Measurements from ENCODE around the gene SLC49A3.

SLC49A3 gene

DNA sequence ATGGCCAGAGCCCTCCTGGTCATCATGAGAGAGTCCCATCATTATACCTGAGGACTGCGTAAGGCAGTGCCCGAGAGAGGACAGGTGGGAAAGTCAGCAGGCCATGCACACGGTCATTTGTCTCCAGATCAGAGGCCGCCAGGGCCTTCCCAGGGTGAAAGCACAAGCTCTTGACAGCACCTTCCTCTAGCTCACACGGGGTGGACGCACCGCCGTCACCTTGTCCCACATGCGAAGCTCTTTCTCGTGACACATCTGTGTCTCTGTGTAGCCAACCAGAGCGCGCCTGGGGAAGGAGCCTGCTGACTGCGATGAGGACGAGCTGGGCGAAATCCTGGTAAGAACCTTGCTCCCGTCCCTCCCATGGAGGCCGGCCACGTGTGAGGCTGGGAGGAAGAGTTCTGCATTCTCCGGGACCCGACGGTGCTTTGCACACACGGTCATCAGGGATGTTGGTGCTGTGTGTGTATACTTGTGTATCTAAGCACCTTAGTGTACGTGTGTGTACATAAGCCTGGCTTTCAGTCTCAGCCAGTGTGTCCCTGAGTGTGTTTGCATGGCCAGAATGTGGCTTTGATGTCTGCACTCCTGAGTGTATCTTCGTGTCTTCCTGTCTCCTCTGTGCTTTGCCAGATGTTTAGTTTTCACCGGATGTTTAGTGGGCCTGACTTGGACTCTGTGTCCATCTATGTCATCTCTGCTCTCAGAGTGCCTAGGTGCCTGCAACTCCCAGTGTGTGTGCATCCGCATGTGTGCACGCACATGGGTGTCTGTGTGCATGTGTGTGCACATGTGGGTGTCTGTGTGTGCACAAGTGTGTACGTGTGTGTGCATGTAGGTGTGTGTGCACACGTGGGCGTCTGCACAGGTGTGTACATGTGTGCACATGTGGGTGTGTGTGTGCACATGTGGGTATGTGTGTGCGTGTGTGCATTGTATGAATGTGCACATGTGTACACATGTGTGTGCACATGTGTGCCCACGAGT lies 30.0 kb downstream of the SLC49A3 start:
- Histone ChIP-seq H3K9ac (no peak overlapping the region), H3K27ac (no peak overlapping the region), H3K4me1 (peaks cover 5 to 12% (median 8%) of the 10 kb centered on the region in 10 experiments; a peak in 17 of 20 replicates), H3K9me3 (replicated peaks in 1 of 11) (no peaks in the 10 kb centered on the region), H3K36me3 (peaks cover 0 to 19% (median 0%) of the 10 kb centered on the region in 11 experiments; a peak in 5 of 22 replicates), H3K4me3 (no peak overlapping the region), H3K4me2 (no peak overlapping the region), H4K20me1 (no peaks in the 10 kb centered on the region; a peak in 1 of 22 replicates), H3K27me3 (no peaks in the 10 kb centered on the region)
- no peak for TF ChIP-seq Cebpa-rat (IDR thresholded peaks at IDR 0.05)

GRCh38 chr4:657834-658667 lies 30.9 kb downstream of the SLC49A3 start:
- TF ChIP-seq Cebpa-rat (IDR thresholded peaks at IDR 0.05) = no peak

DNA sequence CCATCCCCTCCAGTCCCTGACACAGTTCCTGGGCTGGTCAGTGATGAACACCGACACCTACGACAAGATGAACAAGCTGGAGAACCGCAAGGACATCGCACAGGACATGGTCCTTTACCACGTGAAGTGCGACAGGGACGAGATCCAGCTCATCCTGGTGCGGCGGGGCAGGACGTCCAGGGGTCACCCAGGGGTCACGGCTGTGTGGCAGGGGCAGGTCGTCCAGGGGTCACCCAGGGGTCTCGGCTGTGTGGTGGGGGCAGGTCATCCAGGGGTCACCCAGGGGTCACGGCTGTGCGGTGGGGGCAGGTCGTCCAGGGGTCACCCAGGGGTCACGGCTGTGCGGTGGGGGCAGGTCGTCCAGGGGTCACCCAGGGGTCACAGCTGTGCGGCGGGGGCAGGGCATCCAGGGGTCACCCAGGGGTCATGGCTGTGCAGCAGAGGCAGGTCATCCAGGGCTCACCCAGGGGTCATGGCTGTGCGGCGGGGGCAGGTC lies 31.6 kb downstream of the SLC49A3 start:
- H3K9me3 ChIP-seq (replicated peaks in 1 of 11) = no peaks in the 10 kb centered on the region
- 0 out of 20 replicates have a peak, but pooled peaks cover 0 to 4% (median 0%) of the 10 kb centered on the region in 10 experiments for H3K4me1 ChIP-seq
- no peak overlapping the region for H3K27ac ChIP-seq
- no peak for TF ChIP-seq Cebpa-rat (IDR thresholded peaks at IDR 0.05)
- H3K27me3 ChIP-seq = no peaks in the 10 kb centered on the region
- H3K36me3 ChIP-seq = peaks cover 0 to 19% (median 0%) of the 10 kb centered on the region in 11 experiments; a peak in 5 of 22 replicates
- H3K4me3 ChIP-seq = no peak overlapping the region
- H3K4me2 ChIP-seq = no peak overlapping the region
- H4K20me1 ChIP-seq = no peaks in the 10 kb centered on the region; a peak in 1 of 22 replicates
- no peak overlapping the region for H3K9ac ChIP-seq

More at GRCh38 chr4:657834-658667, 30.9 kb downstream of the SLC49A3 start:
- Histone ChIP-seq H3K27ac (no peak overlapping the region), H3K4me3 (no peak overlapping the region), H3K4me1 (peaks cover 2 to 8% (median 4%) of the 10 kb centered on the region in 10 experiments; a peak in 17 of 20 replicates), H3K4me2 (no peak overlapping the region), H3K27me3 (no peaks in the 10 kb centered on the region), H3K9me3 (replicated peaks in 1 of 11) (no peaks in the 10 kb centered on the region), H3K36me3 (peaks cover 0 to 19% (median 0%) of the 10 kb centered on the region in 11 experiments; a peak in 5 of 22 replicates), H4K20me1 (no peaks in the 10 kb centered on the region; a peak in 1 of 22 replicates), H3K9ac (no peak overlapping the region)

GRCh38 chr4:656436-657337 lies 32.3 kb downstream of the SLC49A3 start:
- no peak for TF ChIP-seq Cebpa-rat (IDR thresholded peaks at IDR 0.05)
- H3K4me1 ChIP-seq = 0 out of 20 replicates have a peak, but pooled peaks cover 0 to 4% (median 0%) of the 10 kb centered on the region in 10 experiments
- H3K9me3 ChIP-seq (replicated peaks in 1 of 11) = no peaks in the 10 kb centered on the region

DNA sequence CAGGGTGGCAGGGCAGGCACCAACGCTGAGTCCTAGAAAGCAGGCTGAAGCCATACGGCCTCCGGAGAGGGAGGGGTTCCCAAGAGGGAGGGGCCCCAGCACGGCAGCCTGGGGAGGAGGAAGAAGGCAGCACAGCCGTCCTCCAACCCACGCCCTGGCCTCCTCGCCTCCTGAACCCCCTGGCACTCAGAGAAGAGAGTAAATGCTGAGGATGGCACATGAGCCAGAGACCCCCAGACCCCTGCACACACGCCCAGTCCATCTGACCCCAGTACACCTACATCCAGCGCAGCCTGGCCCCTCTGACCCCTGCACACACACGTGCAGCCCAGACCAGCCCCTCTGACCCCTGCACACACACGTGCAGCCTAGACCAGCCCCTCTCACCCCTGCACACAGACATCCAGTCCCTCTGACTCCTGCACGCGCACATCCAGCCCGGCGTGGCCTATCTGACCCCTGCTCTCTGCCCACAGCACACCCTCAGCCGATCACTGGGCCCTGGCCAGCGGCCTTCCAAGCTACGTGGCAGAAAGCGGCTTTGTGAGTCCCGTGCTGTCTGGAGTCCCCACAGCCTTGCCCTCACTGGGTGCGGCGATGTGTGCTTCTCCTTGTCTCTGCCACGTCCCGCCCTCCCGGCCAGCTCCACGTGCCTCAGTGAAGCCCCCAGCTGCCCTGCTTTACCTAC lies 33.3 kb downstream of the SLC49A3 start:
- Histone ChIP-seq H3K4me3 (no peak overlapping the region), H3K9me3 (replicated peaks in 1 of 11) (no peaks in the 10 kb centered on the region; a peak in 1 of 22 replicates), H4K20me1 (no peaks in the 10 kb centered on the region), H3K4me1 (0 out of 20 replicates have a peak, but pooled peaks cover 0 to 4% (median 0%) of the 10 kb centered on the region in 10 experiments), H3K4me2 (no peak overlapping the region), H3K36me3 (peaks cover 0 to 12% (median 0%) of the 10 kb centered on the region in 11 experiments; a peak in 3 of 22 replicates), H3K27me3 (no peaks in the 10 kb centered on the region), H3K27ac (no peak overlapping the region), H3K9ac (no peak overlapping the region)
- TF ChIP-seq Cebpa-rat (IDR thresholded peaks at IDR 0.05) = no peak

More at GRCh38 chr4:656436-657337, 32.3 kb downstream of the SLC49A3 start:
- peaks cover 0 to 12% (median 0%) of the 10 kb centered on the region in 11 experiments; a peak in 4 of 22 replicates for H3K36me3 ChIP-seq
- no peaks in the 10 kb centered on the region for H3K27me3 ChIP-seq
- H3K4me2 ChIP-seq = no peak overlapping the region
- no peak overlapping the region for H3K4me3 ChIP-seq
- H4K20me1 ChIP-seq = no peaks in the 10 kb centered on the region; a peak in 1 of 22 replicates
- no peak overlapping the region for H3K27ac ChIP-seq
- H3K9ac ChIP-seq = no peak overlapping the region

- Histone ChIP-seq H4K20me1 (no peaks in the 10 kb centered on the region), H3K27me3 (no peaks in the 10 kb centered on the region), H3K4me3 (no peak overlapping the region), H3K27ac (no peak overlapping the region), H3K4me2 (no peak overlapping the region), H3K4me1 (peaks cover 0 to 7% (median under 1%) of the 10 kb centered on the region in 10 experiments; a peak in 7 of 20 replicates), H3K9me3 (replicated peaks in 1 of 11) (peaks cover 0 to 4% (median 0%) of the 10 kb centered on the region in 11 experiments; a peak in 1 of 22 replicates), H3K36me3 (peaks cover 0 to 6% (median 0%) of the 10 kb centered on the region in 11 experiments; a peak in 1 of 22 replicates), H3K9ac (no peak overlapping the region)
- TF ChIP-seq Cebpa-rat (IDR thresholded peaks at IDR 0.05) = no peak
Measured at GRCh38 chr4:654871-655463, 34.0 kb downstream of the SLC49A3 start.

- no peak overlapping the region for H3K27ac ChIP-seq
- H3K4me2 ChIP-seq = no peak overlapping the region
- H3K36me3 ChIP-seq = peaks cover 0 to under 1% (median 0%) of the 10 kb centered on the region in 11 experiments; a peak in 1 of 22 replicates
- peaks cover 0 to 12% (median 6%) of the 10 kb centered on the region in 10 experiments; a peak in 9 of 20 replicates for H3K4me1 ChIP-seq
- peaks cover 0 to 9% (median 3%) of the 10 kb centered on the region in 11 experiments; a peak in 9 of 22 replicates for H3K9me3 ChIP-seq (replicated peaks in 1 of 11)
- H3K27me3 ChIP-seq = no peaks in the 10 kb centered on the region
- no peak overlapping the region for H3K4me3 ChIP-seq
- no peaks in the 10 kb centered on the region for H4K20me1 ChIP-seq
- H3K9ac ChIP-seq = no peak overlapping the region
- TF ChIP-seq Cebpa-rat (IDR thresholded peaks at IDR 0.05) = no peak
Measured at GRCh38 chr4:654503-654845, 34.5 kb downstream of the SLC49A3 start.
